ENCODE data around the gene CLSTN1. TPM values are rescaled to one million over a fixed set of nuclear protein-coding genes. Genes with fewer than 3 reads are reported as not detected.

CLSTN1 gene
- total RNA-seq, 1 experiment from 2014 or later, result 100 TPM

GRCh38 chr1:9755441-9755995, 68.2 kb downstream of the CLSTN1 start:
- H4K91ac ChIP-seq (ENCODE audit: insufficient read length, low read depth, low read length), result no peak overlapping the region
- H3K9ac ChIP-seq (ENCODE audit: extremely low read depth, insufficient read length, low read length), result no peak overlapping the region
- no peak overlapping the region for H2AK5ac ChIP-seq (ENCODE audit: insufficient read length, low read length)
- H3K56ac ChIP-seq (ENCODE audit: insufficient read length, low read depth, low read length), result no peak overlapping the region
- no peaks in the 10 kb centered on the region for H3K79me1 ChIP-seq (ENCODE audit: insufficient read depth, low read depth, low read length, poor library complexity, severe bottlenecking)
- H3K4ac ChIP-seq (ENCODE audit: low read depth, low read length), result no peak overlapping the region
- H3K14ac ChIP-seq (ENCODE audit: insufficient read depth, low read length), result no peak overlapping the region
- no peaks in the 10 kb centered on the region for H3K9me3 ChIP-seq (ENCODE audit: control insufficient read depth, low read depth, low read length)
- H3K4me1 ChIP-seq (ENCODE audit: insufficient read depth, low read length), result peaks cover 4% of the 10 kb centered on the region; the same call in 1 of the 2 replicates
- no peak overlapping the region for H2BK5ac ChIP-seq (ENCODE audit: insufficient read length, low read length)
- H3K27me3 ChIP-seq (ENCODE audit: insufficient read depth, low read length), result no peaks in the 10 kb centered on the region
- H3K4me2 ChIP-seq (ENCODE audit: insufficient read depth, insufficient read length, low read length), result no peak overlapping the region
- H2AFZ ChIP-seq (ENCODE audit: low read length), result no peak overlapping the region
- no peak overlapping the region for H4K8ac ChIP-seq (replicated peaks; ENCODE audit: insufficient read length, low read depth, low read length)
- H3K18ac ChIP-seq (ENCODE audit: insufficient read length, low read depth, low read length), result no peak overlapping the region
- no peak overlapping the region for H2BK120ac ChIP-seq (ENCODE audit: low read depth, low read length, poor library complexity, severe bottlenecking)
- H4K5ac ChIP-seq (ENCODE audit: insufficient read length, low read depth, low read length), result no peak overlapping the region
- DNase-seq, result no peak
- H3K36me3 Mint-ChIP-seq (ENCODE audit: insufficient read depth in 1 of 3, low read depth in 3 of 3), result peaks cover 24 to 55% (median 54%) of the 10 kb centered on the region in 3 experiments; a peak in 6 of 7 replicates
- peaks cover 30 to 37% of the 10 kb centered on the region in 2 experiments for H3K4me1 Mint-ChIP-seq
- H3K9me3 Mint-ChIP-seq, result peaks cover 6% of the 10 kb centered on the region in 2 experiments; a peak in 2 of 5 replicates
- H3K23ac ChIP-seq (ENCODE audit: insufficient read length, low read depth, low read length), result no peak overlapping the region
- no peak overlapping the region for H3T11ph ChIP-seq (ENCODE audit: low read length)
- H3K27ac ChIP-seq (ENCODE audit: insufficient read length, low read depth, low read length), result no peak overlapping the region
- no peaks in the 10 kb centered on the region for H4K20me1 ChIP-seq (ENCODE audit: control insufficient read depth, insufficient read depth, insufficient read length)
- TF ChIP-seq, protein P1, sequence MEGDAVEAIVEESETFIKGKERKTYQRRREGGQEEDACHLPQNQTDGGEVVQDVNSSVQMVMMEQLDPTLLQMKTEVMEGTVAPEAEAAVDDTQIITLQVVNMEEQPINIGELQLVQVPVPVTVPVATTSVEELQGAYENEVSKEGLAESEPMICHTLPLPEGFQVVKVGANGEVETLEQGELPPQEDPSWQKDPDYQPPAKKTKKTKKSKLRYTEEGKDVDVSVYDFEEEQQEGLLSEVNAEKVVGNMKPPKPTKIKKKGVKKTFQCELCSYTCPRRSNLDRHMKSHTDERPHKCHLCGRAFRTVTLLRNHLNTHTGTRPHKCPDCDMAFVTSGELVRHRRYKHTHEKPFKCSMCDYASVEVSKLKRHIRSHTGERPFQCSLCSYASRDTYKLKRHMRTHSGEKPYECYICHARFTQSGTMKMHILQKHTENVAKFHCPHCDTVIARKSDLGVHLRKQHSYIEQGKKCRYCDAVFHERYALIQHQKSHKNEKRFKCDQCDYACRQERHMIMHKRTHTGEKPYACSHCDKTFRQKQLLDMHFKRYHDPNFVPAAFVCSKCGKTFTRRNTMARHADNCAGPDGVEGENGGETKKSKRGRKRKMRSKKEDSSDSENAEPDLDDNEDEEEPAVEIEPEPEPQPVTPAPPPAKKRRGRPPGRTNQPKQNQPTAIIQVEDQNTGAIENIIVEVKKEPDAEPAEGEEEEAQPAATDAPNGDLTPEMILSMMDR (conservative IDR thresholded peaks at IDR 0.05), result no peak
- no peak overlapping the region for H2BK12ac ChIP-seq (ENCODE audit: insufficient read length, low read depth, low read length)
- WGBS (ENCODE audit: extremely low coverage, insufficient read length, low lambda C conversion rate), result no CpG with 5 or more reads among the region's 10 CpGs
- no peak overlapping the region; a peak in 1 of 5 replicates for H3K4me3 Mint-ChIP-seq
- no peak overlapping the region for H2BK15ac ChIP-seq (ENCODE audit: low read depth, low read length)
- no peaks in the 10 kb centered on the region for H3K27me3 Mint-ChIP-seq (ENCODE audit: low read depth)
- H3K23me2 ChIP-seq (ENCODE audit: insufficient read length, low read depth, low read length, poor library complexity, severe bottlenecking), result no peaks in the 10 kb centered on the region
- H2BK20ac ChIP-seq (ENCODE audit: low read depth, low read length, poor library complexity, severe bottlenecking), result no peak overlapping the region
- H3K79me2 ChIP-seq (ENCODE audit: insufficient read depth, low read length), result no peaks in the 10 kb centered on the region; the same call in 1 of the 2 replicates
- peak overlapping the region in 2 of 3 experiments; percentile 71 to 80; a peak in 4 of 7 replicates for H3K27ac Mint-ChIP-seq
